Caco-2 (cell line): ENCODE results near the gene C13orf42. TPM values are rescaled to one million over a fixed set of nuclear protein-coding genes. Genes with fewer than 3 reads are reported as not detected.

Experiments
- BruUV-seq: library from RNA; stranded (reverse); fragments of 400-500 nt; replicated peaks from 2 replicates; lab custom pipeline; 2021; lab: Mats Ljungman, UMichigan
- CTCF ChIA-PET: fragments of 300-600 bp; sonication (Branson Sonifier 250); formaldehyde crosslinking; loops from one replicate; lab custom pipeline; 2022; ENCODE audit warnings: antibody characterized with exemption; lab: Charles Lee
- POLR2A ChIA-PET: fragments of 300-600 bp; sonication (Branson Sonifier 250); formaldehyde crosslinking; loops from one replicate; lab custom pipeline; 2022; ENCODE audit warnings: antibody characterized with exemption; lab: Charles Lee
- DNase-seq, 2 experiments: peaks; one replicate each; pipeline versions ENCODE4 v3.0.0 to v3.0.0-alpha.2; 2020 to 2022
- H3K27me3 ChIP-seq: replicated peaks from 2 replicates; pipeline ENCODE4 v1.6.0; 2011; ENCODE audit warnings: low read length; ENCODE audit not compliant: control insufficient read depth, insufficient read depth
- H3K36me3 ChIP-seq: 2 replicates; pipeline ENCODE4 v1.5.1; 2011; ENCODE audit warnings: low read length; ENCODE audit not compliant: control insufficient read depth, insufficient read depth
- H3K4me1 ChIP-seq: fragments of 250-450 bp; sonication (Bioruptor Pico); 2 replicates; pipeline ENCODE4 v1.5.1; 2020; ENCODE audit warnings: mild to moderate bottlenecking
- H3K4me3 ChIP-seq: 2 replicates; pipeline ENCODE4 v1.5.1; 2011; ENCODE audit warnings: low read depth, mild to moderate bottlenecking, control low read depth, low read length
- H3K9me3 ChIP-seq: fragments of 250-450 bp; sonication (Bioruptor Pico); 2 replicates; pipeline ENCODE4 v1.5.1; 2020; ENCODE audit warnings: mild to moderate bottlenecking, moderate library complexity
- H3K27ac Mint-ChIP-seq: one replicate; pipeline ENCODE4 v1.8.0; 2022; ENCODE audit warnings: mixed read lengths; ENCODE audit not compliant: unreplicated experiment
- H3K27me3 Mint-ChIP-seq: one replicate; pipeline ENCODE4 v1.8.0; 2022; ENCODE audit warnings: mixed read lengths; ENCODE audit not compliant: insufficient read depth, unreplicated experiment
- H3K36me3 Mint-ChIP-seq: one replicate; pipeline ENCODE4 v1.8.0; 2022; ENCODE audit warnings: mild to moderate bottlenecking, mixed read lengths; ENCODE audit not compliant: insufficient read depth, unreplicated experiment
- H3K4me1 Mint-ChIP-seq: one replicate; pipeline ENCODE4 v1.8.0; 2022; ENCODE audit warnings: low read depth, mixed read lengths; ENCODE audit not compliant: unreplicated experiment
- H3K4me3 Mint-ChIP-seq: one replicate; pipeline ENCODE4 v1.8.0; 2022; ENCODE audit warnings: mild to moderate bottlenecking, moderate library complexity, mixed read lengths; ENCODE audit not compliant: unreplicated experiment
- H3K9me3 Mint-ChIP-seq: one replicate; pipeline ENCODE4 v1.8.0; 2022; ENCODE audit warnings: mixed read lengths; ENCODE audit not compliant: unreplicated experiment
- intact Hi-C: fragments of 100-400 bp; cut with micrococcal nuclease; formaldehyde crosslinking; loops from one replicate; pipeline ENCODE4 v1.10.0; 2022; ENCODE audit not compliant: unreplicated experiment
- total RNA-seq: library from RNA; stranded (reverse); gene quantifications from 2 replicates; pipeline ENCODE4 v1.2.3, GENCODE V29; 2022
- TF ChIP-seq, protein P1 (sequence below), 2 experiments: fragments of 200-600 bp in 1 of 2; IDR thresholded peaks; 1 replicate in 1 of 2; 2 replicates in 1 of 2; pipeline versions ENCODE4 v1.5.1 to v1.8.0; 2011 to 2022; ENCODE audit warnings: antibody characterized with exemption in 1 of 2, control low read depth in 1 of 2, inconsistent platforms in 1 of 2, low read depth in 1 of 2, low read length in 1 of 2, mild to moderate bottlenecking in 1 of 2, moderate library complexity in 1 of 2; ENCODE audit not compliant: insufficient read depth in 1 of 2, severe bottlenecking in 1 of 2, unreplicated experiment in 1 of 2

C13orf42 gene
- total RNA-seq, 1 experiment from 2014 or later, result not detected

DNA sequence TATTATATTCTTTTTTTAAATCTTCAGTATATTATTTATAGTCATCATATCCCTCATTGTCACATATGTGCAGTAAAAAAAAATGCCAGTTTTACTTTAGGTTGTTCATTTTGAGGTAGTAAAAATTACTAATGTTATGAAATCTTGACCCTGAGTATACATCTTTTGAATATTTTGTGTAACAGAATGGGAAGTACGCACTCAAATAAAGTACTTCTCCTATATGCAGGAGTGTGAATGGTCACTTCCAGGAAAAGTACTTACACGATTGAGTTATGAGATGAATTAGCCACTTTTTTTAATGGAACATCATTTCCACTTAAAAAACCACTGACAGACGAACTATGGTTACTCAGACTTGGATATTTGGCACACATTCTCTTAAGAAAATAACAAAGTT is 58.5 kb downstream of the C13orf42 start:
- ChIA-PET POLR2A (no interaction called here), CTCF (no interaction called here)
- Histone ChIP-seq H3K4me1 (no peaks in the 10 kb centered on the region), H3K9me3 (no peaks in the 10 kb centered on the region), H3K4me3 (no peak overlapping the region), H3K27me3 (no peaks in the 10 kb centered on the region), H3K36me3 (no peaks in the 10 kb centered on the region)
- TF ChIP-seq, protein P1, sequence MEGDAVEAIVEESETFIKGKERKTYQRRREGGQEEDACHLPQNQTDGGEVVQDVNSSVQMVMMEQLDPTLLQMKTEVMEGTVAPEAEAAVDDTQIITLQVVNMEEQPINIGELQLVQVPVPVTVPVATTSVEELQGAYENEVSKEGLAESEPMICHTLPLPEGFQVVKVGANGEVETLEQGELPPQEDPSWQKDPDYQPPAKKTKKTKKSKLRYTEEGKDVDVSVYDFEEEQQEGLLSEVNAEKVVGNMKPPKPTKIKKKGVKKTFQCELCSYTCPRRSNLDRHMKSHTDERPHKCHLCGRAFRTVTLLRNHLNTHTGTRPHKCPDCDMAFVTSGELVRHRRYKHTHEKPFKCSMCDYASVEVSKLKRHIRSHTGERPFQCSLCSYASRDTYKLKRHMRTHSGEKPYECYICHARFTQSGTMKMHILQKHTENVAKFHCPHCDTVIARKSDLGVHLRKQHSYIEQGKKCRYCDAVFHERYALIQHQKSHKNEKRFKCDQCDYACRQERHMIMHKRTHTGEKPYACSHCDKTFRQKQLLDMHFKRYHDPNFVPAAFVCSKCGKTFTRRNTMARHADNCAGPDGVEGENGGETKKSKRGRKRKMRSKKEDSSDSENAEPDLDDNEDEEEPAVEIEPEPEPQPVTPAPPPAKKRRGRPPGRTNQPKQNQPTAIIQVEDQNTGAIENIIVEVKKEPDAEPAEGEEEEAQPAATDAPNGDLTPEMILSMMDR (IDR thresholded peaks at IDR 0.05; ENCODE audit: insufficient read depth in 1 of 2, low read depth in 1 of 2, low read length in 1 of 2, severe bottlenecking in 1 of 2, unreplicated experiment in 1 of 2), result no peak
- H3K9me3 Mint-ChIP-seq, result no peaks in the 10 kb centered on the region
- no peaks in the 10 kb centered on the region for H3K27me3 Mint-ChIP-seq
- H3K4me3 Mint-ChIP-seq, result no peak overlapping the region
- H3K27ac Mint-ChIP-seq, result no peak overlapping the region
- no peak for DNase-seq
- no TSS peak for BruUV-seq
- H3K36me3 Mint-ChIP-seq, result no peaks in the 10 kb centered on the region
- H3K4me1 Mint-ChIP-seq, result no peaks in the 10 kb centered on the region
- intact Hi-C loops, result no loop called here

DNA sequence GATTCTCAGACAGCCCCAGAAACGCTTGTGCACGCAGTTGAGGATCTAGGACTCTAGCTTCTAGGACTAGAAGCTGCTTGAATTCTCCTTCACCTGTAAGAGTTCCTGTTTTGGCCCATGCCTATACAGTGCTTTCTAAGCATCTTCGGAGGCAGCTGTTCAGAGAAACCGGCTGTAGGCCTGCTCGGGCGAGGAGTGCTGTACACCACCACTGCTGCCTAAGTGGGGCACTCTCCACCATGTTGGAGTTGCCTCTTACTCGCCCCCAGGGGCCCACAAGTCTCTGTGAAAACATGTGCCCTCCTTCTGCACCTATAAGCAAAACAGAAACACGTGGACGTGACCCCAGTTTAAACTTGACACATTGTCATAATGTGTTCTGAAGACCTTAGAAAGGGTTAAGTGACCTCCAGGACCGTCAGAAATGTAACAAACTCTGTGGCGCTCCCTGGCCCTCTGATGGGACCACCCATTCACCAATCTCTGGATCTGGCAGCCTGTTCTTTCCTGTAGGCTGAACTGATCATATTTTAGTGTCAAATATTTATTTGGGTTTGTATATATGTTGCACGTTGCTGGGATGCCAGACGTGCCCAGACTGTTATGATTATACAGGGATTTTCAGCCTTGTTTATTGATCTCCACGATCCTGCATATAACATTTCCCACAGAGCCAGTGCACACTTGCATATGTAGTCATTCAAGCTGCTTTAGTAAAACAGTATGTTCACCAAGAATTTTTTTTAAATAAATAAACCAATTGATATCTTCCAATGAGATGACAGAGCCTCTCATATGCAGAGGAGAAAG is 60.8 kb downstream of the C13orf42 start:
- no peaks in the 10 kb centered on the region for H3K36me3 ChIP-seq
- no peaks in the 10 kb centered on the region for H3K27me3 ChIP-seq
- CTCF ChIA-PET, result no interaction called here
- intact Hi-C loops, result no loop called here
- H3K4me3 ChIP-seq, result no peak overlapping the region
- Mint-ChIP-seq H3K27ac (no peak overlapping the region), H3K9me3 (no peaks in the 10 kb centered on the region), H3K4me1 (no peaks in the 10 kb centered on the region), H3K36me3 (no peaks in the 10 kb centered on the region), H3K27me3 (no peaks in the 10 kb centered on the region), H3K4me3 (no peak overlapping the region)
- DNase-seq, result no peak
- POLR2A ChIA-PET, result no interaction called here
- TF ChIP-seq, protein P1 (IDR thresholded peaks at IDR 0.05; ENCODE audit: insufficient read depth in 1 of 2, low read depth in 1 of 2, low read length in 1 of 2, severe bottlenecking in 1 of 2, unreplicated experiment in 1 of 2), result no peak
- BruUV-seq, result no TSS peak
- H3K4me1 ChIP-seq, result no peaks in the 10 kb centered on the region
- no peaks in the 10 kb centered on the region for H3K9me3 ChIP-seq

DNA sequence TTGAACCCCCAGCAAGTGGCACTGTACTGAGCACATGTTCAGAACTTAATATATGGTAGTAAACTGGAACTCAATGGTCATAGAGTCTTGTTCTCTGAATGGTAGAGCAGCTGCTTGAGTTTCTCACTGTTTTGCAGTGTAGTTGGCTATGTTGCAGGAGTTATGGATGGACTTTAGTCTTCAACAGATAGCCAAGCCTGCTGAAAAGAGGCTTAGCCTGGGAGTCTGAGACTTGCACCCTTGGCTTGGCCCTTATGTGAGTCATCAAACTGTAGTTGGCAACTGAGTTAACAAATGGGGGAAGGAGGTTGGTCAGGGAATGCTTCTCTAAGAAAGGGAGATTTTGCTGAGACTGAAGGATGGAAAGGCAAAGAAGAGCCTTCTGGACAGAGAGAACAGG is 62.5 kb downstream of the C13orf42 start:
- no peaks in the 10 kb centered on the region for H3K4me1 Mint-ChIP-seq
- CTCF ChIA-PET, result no interaction called here
- H3K4me3 Mint-ChIP-seq, result no peak overlapping the region
- Histone ChIP-seq H3K9me3 (no peaks in the 10 kb centered on the region), H3K27me3 (no peaks in the 10 kb centered on the region), H3K36me3 (no peaks in the 10 kb centered on the region), H3K4me3 (no peak overlapping the region), H3K4me1 (no peaks in the 10 kb centered on the region)
- BruUV-seq, result no TSS peak
- intact Hi-C loops, result no loop called here
- TF ChIP-seq, protein P1 (IDR thresholded peaks at IDR 0.05; ENCODE audit: insufficient read depth in 1 of 2, low read depth in 1 of 2, low read length in 1 of 2, severe bottlenecking in 1 of 2, unreplicated experiment in 1 of 2), result no peak
- no peaks in the 10 kb centered on the region for H3K27me3 Mint-ChIP-seq
- no peaks in the 10 kb centered on the region for H3K36me3 Mint-ChIP-seq
- H3K9me3 Mint-ChIP-seq, result no peaks in the 10 kb centered on the region
- POLR2A ChIA-PET, result no interaction called here
- no peak overlapping the region for H3K27ac Mint-ChIP-seq
- no peak for DNase-seq
